ENCODE measurements around the gene USP20. TPM values are rescaled to one million over a fixed set of nuclear protein-coding genes. Genes with fewer than 3 reads are reported as not detected.

Gene USP20
- total and polyA plus RNA-seq, 9 donors = 6.0 to 16.5 (median 13.9) TPM

GRCh38 chr9:129851821-129852220 lies 16.6 kb downstream of the USP20 start:
- H3K4me1 ChIP-seq (ENCODE audit: control insufficient read depth, insufficient read depth, low read length) = no peaks in the 10 kb centered on the region
- no peak overlapping the region for H3K4me3 ChIP-seq (ENCODE audit: low read length)
- no peaks in the 10 kb centered on the region for H3K9me3 ChIP-seq (replicated peaks; ENCODE audit: control insufficient read depth, low read depth, low read length)
- 71% methylated on average over 3 of the region's 5 CpGs for WGBS (ENCODE audit: insufficient coverage)
- no peak for DNase-seq
- no peaks in the 10 kb centered on the region for H3K27me3 ChIP-seq (ENCODE audit: control insufficient read depth, insufficient read depth, low read length)
- no peak overlapping the region for H3K27ac ChIP-seq (ENCODE audit: low read length)
- H3K36me3 ChIP-seq (ENCODE audit: control insufficient read depth, insufficient read depth, low read length) = peaks cover 47% of the 10 kb centered on the region

GRCh38 chr9:129852579-129852978 lies 17.3 kb downstream of the USP20 start:
- WGBS (ENCODE audit: insufficient coverage) = 56% methylated on average over 3 of the region's 5 CpGs
- H3K36me3 ChIP-seq (ENCODE audit: control insufficient read depth, insufficient read depth, low read length) = peaks cover 54% of the 10 kb centered on the region
- no peak for DNase-seq
- no peak overlapping the region for H3K27ac ChIP-seq (ENCODE audit: low read length)
- no peak overlapping the region for H3K4me3 ChIP-seq (ENCODE audit: low read length)
- no peaks in the 10 kb centered on the region for H3K4me1 ChIP-seq (ENCODE audit: control insufficient read depth, insufficient read depth, low read length)
- H3K27me3 ChIP-seq (ENCODE audit: control insufficient read depth, insufficient read depth, low read length) = no peaks in the 10 kb centered on the region
- no peaks in the 10 kb centered on the region for H3K9me3 ChIP-seq (replicated peaks; ENCODE audit: control insufficient read depth, low read depth, low read length)

DNA sequence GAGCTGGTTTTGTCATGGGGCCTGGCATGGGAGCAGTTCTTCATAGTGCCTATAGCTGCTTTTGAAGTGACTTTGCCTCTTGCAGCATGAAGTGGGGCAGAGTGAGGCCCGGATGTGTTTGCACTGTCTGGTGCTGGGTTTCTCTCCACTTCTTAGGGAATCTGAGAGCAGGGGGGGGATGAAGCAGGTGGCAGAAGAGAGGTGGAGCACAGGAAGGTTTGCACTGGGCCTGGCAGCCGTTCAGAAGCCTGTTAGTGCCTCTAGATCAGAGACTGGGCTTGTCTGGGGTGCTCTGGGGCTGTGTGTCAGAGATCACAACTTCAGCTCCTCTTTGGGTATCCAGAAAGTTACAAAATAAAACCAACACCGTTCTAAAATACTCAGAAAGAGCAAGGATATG lies 18.4 kb downstream of the USP20 start:
- H3K36me3 ChIP-seq (ENCODE audit: control insufficient read depth, insufficient read depth, low read length) = peaks cover 64% of the 10 kb centered on the region
- H3K4me3 ChIP-seq (ENCODE audit: low read length) = no peak overlapping the region
- no peaks in the 10 kb centered on the region for H3K9me3 ChIP-seq (replicated peaks; ENCODE audit: control insufficient read depth, low read depth, low read length)
- DNase-seq = no peak
- H3K27ac ChIP-seq (ENCODE audit: low read length) = no peak overlapping the region
- H3K27me3 ChIP-seq (ENCODE audit: control insufficient read depth, insufficient read depth, low read length) = no peaks in the 10 kb centered on the region
- WGBS (ENCODE audit: insufficient coverage) = 0% methylated on average over 1 of the region's 3 CpGs
- no peaks in the 10 kb centered on the region for H3K4me1 ChIP-seq (ENCODE audit: control insufficient read depth, insufficient read depth, low read length)

GRCh38 chr9:129854588-129855110 lies 19.4 kb downstream of the USP20 start:
- Histone ChIP-seq H3K27ac (ENCODE audit: low read length) (no peak overlapping the region), H3K4me1 (ENCODE audit: control insufficient read depth, insufficient read depth, low read length) (no peaks in the 10 kb centered on the region), H3K27me3 (ENCODE audit: control insufficient read depth, insufficient read depth, low read length) (no peaks in the 10 kb centered on the region), H3K9me3 (replicated peaks; ENCODE audit: control insufficient read depth, low read depth, low read length) (no peaks in the 10 kb centered on the region), H3K4me3 (ENCODE audit: low read length) (no peak overlapping the region), H3K36me3 (ENCODE audit: control insufficient read depth, insufficient read depth, low read length) (peaks cover 66% of the 10 kb centered on the region)
- WGBS (ENCODE audit: insufficient coverage) = 100% methylated on average over 3 of the region's 4 CpGs
- DNase-seq = no peak

- Histone ChIP-seq H3K36me3 (ENCODE audit: control insufficient read depth, insufficient read depth, low read length) (peaks cover 72% of the 10 kb centered on the region), H3K4me1 (ENCODE audit: control insufficient read depth, insufficient read depth, low read length) (no peaks in the 10 kb centered on the region), H3K9me3 (replicated peaks; ENCODE audit: control insufficient read depth, low read depth, low read length) (no peaks in the 10 kb centered on the region), H3K27ac (ENCODE audit: low read length) (no peak overlapping the region), H3K27me3 (ENCODE audit: control insufficient read depth, insufficient read depth, low read length) (no peaks in the 10 kb centered on the region), H3K4me3 (ENCODE audit: low read length) (no peak overlapping the region)
- WGBS (ENCODE audit: insufficient coverage) = 91% methylated on average over 5 of the region's 7 CpGs
- no peak for DNase-seq
Observed at GRCh38 chr9:129857207-129857606, 21.9 kb downstream of the USP20 start.

GRCh38 chr9:129858167-129858962 lies 23.1 kb downstream of the USP20 start:
- Histone ChIP-seq H3K36me3 (ENCODE audit: control insufficient read depth, insufficient read depth, low read length) (peaks cover 70% of the 10 kb centered on the region), H3K27me3 (ENCODE audit: control insufficient read depth, insufficient read depth, low read length) (no peaks in the 10 kb centered on the region), H3K9me3 (replicated peaks; ENCODE audit: control insufficient read depth, low read depth, low read length) (no peaks in the 10 kb centered on the region), H3K4me3 (ENCODE audit: low read length) (no peak overlapping the region), H3K27ac (ENCODE audit: low read length) (no peak overlapping the region), H3K4me1 (ENCODE audit: control insufficient read depth, insufficient read depth, low read length) (no peaks in the 10 kb centered on the region)
- DNase-seq = no peak
- WGBS (ENCODE audit: insufficient coverage) = 86% methylated on average over 11 of the region's 11 CpGs

- no peak for DNase-seq
- 70% methylated on average over 10 of the region's 11 CpGs for WGBS (ENCODE audit: insufficient coverage)
- H3K27ac ChIP-seq (ENCODE audit: low read length) = no peak overlapping the region
- no peaks in the 10 kb centered on the region for H3K27me3 ChIP-seq (ENCODE audit: control insufficient read depth, insufficient read depth, low read length)
- H3K4me3 ChIP-seq (ENCODE audit: low read length) = no peak overlapping the region
- peaks cover 67% of the 10 kb centered on the region for H3K36me3 ChIP-seq (ENCODE audit: control insufficient read depth, insufficient read depth, low read length)
- H3K9me3 ChIP-seq (replicated peaks; ENCODE audit: control insufficient read depth, low read depth, low read length) = no peaks in the 10 kb centered on the region
- H3K4me1 ChIP-seq (ENCODE audit: control insufficient read depth, insufficient read depth, low read length) = no peaks in the 10 kb centered on the region
Observed at GRCh38 chr9:129860653-129861446, 25.6 kb downstream of the USP20 start.

DNA sequence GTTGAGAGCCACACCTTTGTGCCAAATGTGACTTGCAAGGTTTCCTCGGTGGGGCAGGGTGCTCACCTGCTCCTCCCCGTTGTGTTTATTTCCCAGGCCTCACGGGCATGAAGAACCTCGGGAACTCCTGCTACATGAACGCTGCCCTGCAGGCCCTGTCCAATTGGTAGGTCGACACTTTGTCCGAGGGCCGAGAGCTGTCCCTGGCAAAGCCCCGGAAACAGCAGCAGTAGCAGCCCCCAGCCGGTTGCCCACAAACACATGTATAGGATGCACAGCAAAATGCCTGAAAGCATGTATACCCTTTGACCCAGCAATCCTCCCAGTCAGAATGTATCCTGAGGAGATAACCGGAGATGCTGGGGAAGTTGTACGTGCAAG lies 26.2 kb downstream of the USP20 start:
- H3K36me3 ChIP-seq (ENCODE audit: control insufficient read depth, insufficient read depth, low read length) = peaks cover 68% of the 10 kb centered on the region

DNA sequence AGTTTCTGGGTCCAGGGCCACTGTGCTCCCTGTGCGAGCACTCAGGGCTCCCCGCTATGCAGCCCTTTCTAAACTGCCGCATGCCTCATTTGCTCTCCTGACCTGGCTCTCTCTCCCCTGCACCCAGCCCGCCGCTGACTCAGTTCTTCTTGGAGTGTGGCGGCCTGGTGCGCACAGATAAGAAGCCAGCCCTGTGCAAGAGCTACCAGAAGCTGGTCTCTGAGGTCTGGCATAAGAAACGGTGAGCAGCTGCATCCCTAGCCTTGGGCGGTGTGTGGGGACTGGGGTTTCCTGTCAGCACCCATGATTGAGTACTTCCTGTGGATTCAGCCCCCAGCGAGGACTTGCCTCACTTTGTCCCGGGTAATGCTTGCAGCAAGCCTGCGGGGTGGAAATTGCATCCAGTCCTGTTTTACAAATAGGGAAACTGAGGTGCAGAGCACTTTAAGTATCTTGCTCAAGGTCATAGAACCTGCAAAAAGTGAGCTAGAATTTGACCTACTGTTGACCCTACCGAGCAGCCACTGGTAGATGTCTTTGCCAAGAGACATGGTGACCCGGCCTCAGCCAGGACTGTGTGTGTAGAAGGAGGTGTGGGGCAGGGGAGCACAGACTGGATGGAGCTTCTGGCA lies 27.9 kb downstream of the USP20 start:
- 45% methylated on average over 13 of the region's 14 CpGs for WGBS (ENCODE audit: insufficient coverage)
- no peak for DNase-seq

More for the DNA sequence above, 26.2 kb downstream of the USP20 start:
- no peaks in the 10 kb centered on the region for H3K27me3 ChIP-seq (ENCODE audit: control insufficient read depth, insufficient read depth, low read length)
- WGBS (ENCODE audit: insufficient coverage) = 81% methylated on average over 10 of the region's 12 CpGs
- H3K4me1 ChIP-seq (ENCODE audit: control insufficient read depth, insufficient read depth, low read length) = no peaks in the 10 kb centered on the region
- H3K4me3 ChIP-seq (ENCODE audit: low read length) = no peak overlapping the region
- H3K27ac ChIP-seq (ENCODE audit: low read length) = no peak overlapping the region
- no peaks in the 10 kb centered on the region for H3K9me3 ChIP-seq (replicated peaks; ENCODE audit: control insufficient read depth, low read depth, low read length)
- no peak for DNase-seq

More for the DNA sequence above, 27.9 kb downstream of the USP20 start:
- Histone ChIP-seq H3K4me1 (ENCODE audit: control insufficient read depth, insufficient read depth, low read length) (peaks cover 7% of the 10 kb centered on the region), H3K36me3 (ENCODE audit: control insufficient read depth, insufficient read depth, low read length) (peaks cover 61% of the 10 kb centered on the region), H3K4me3 (ENCODE audit: low read length) (no peak overlapping the region), H3K27me3 (ENCODE audit: control insufficient read depth, insufficient read depth, low read length) (no peaks in the 10 kb centered on the region), H3K9me3 (replicated peaks; ENCODE audit: control insufficient read depth, low read depth, low read length) (no peaks in the 10 kb centered on the region), H3K27ac (ENCODE audit: low read length) (no peak overlapping the region)

All from muscle of leg (tissue), 11 donors.